Activated naive CD8-positive, alpha-beta T cell (primary cell): ENCODE measurements around the gene TNS4.

Experiments used
- H3K27ac Mint-ChIP-seq: one replicate; pipeline ENCODE4 v1.8.0; 2021; ENCODE audit warnings: mixed read lengths
- H3K27me3 Mint-ChIP-seq: one replicate; pipeline ENCODE4 v1.8.0; 2021; ENCODE audit warnings: mixed read lengths
- H3K36me3 Mint-ChIP-seq: one replicate; pipeline ENCODE4 v1.8.0; 2021; ENCODE audit warnings: mixed read lengths
- H3K4me1 Mint-ChIP-seq: one replicate; pipeline ENCODE4 v1.8.0; 2021; ENCODE audit warnings: low read depth, mixed read lengths
- H3K4me3 Mint-ChIP-seq: one replicate; pipeline ENCODE4 v1.8.0; 2021; ENCODE audit warnings: mild to moderate bottlenecking, mixed read lengths
- H3K9me3 Mint-ChIP-seq: one replicate; pipeline ENCODE4 v1.8.0; 2021; ENCODE audit warnings: low read depth, mixed read lengths

The TNS4 gene

DNA sequence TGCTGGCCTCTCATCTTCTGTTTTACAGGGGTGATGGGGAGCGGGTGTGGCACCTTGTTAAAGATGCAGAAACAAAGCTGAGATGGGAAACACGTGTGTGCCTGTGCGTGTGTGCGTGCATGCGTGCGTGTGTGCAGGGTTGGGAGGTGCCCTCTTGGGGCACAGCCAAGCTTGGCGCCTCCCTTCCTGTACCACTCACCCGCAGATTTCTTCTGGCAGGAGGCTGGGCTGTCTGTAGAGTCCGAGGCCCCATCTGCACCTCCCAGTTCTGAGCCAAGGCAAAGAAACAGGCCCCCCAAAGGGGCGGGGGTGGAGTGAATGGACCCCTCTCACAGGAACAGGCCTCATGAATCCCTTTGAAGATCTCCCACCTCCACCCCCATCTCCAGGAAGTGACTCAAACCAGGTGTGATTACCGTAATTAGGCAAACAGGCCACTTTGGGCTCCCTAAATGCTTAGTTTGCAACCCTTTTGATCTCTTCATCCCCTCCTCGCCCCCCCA, 20.9 kb downstream of the TNS4 start:
- H3K9me3 Mint-ChIP-seq = no peaks in the 10 kb centered on the region
- peak overlapping the region; percentile 99 for H3K27ac Mint-ChIP-seq
- peak overlapping the region; percentile 81 for H3K4me3 Mint-ChIP-seq
- no peaks in the 10 kb centered on the region for H3K36me3 Mint-ChIP-seq
- no peaks in the 10 kb centered on the region for H3K27me3 Mint-ChIP-seq
- H3K4me1 Mint-ChIP-seq = peaks cover 42% of the 10 kb centered on the region

DNA sequence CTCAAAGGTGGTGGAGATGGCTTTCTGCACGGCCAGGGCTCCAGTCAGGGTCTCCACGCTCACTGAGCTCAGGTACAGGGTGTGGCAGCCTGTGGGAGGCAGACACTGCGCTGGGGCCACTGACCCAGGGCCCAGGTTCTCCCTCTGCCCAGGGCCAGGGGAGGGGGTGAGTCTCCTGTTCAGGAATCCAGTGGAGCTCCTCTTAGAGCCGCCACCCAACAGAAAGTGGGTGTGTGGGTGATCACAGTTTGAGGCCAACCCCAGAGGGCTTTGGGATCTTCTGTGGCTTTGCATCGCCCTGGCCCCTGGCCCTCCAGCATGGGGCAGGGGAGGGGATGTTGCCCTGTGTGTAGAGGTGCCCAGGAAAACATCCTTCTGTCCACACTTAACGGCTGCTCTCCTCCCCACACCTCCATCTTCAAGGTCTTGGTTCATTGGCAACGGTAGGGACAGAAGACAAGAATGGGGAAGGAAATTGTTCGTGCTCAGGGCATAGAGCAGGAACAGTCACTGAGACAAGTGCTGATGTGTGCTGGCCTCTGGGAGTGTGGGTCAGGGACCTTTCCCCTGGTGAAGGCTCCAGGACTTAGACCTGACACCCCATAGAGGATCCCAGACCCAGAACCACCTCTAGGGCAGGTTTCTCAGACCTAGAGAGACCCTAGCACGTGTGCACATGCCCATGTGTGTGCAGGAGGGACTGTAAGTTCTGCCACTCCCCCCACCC, 21.5 kb downstream of the TNS4 start:
- H3K4me1 Mint-ChIP-seq = peaks cover 41% of the 10 kb centered on the region
- H3K27ac Mint-ChIP-seq = peak overlapping the region; percentile 99
- no peaks in the 10 kb centered on the region for H3K9me3 Mint-ChIP-seq
- no peaks in the 10 kb centered on the region for H3K27me3 Mint-ChIP-seq
- no peaks in the 10 kb centered on the region for H3K36me3 Mint-ChIP-seq
- H3K4me3 Mint-ChIP-seq = peak overlapping the region; percentile 81

DNA sequence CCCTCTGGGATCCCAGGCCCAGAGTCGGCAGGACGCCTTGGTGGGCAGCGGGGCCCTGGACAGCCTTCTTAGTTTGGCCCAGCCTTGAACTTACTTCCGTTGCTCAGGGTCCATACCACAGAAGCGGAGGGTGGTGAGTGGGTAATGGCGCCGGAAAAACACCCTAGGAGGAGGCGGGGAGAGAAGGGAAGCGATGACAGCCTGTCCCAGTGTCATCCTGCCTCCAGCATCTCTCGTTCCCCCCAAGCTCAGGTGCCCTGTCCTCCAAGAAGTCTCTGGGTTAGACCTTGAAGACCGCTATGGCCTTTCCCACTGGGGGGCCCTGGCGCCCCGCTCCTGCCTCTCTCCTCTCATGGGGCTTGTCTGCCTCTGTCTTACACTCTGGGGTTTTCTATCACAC, 22.9 kb downstream of the TNS4 start:
- peak overlapping the region; percentile 78 for H3K27ac Mint-ChIP-seq
- no peaks in the 10 kb centered on the region for H3K9me3 Mint-ChIP-seq
- no peaks in the 10 kb centered on the region for H3K36me3 Mint-ChIP-seq
- peaks cover 34% of the 10 kb centered on the region for H3K4me1 Mint-ChIP-seq
- no peaks in the 10 kb centered on the region for H3K27me3 Mint-ChIP-seq
- no peak overlapping the region for H3K4me3 Mint-ChIP-seq

DNA sequence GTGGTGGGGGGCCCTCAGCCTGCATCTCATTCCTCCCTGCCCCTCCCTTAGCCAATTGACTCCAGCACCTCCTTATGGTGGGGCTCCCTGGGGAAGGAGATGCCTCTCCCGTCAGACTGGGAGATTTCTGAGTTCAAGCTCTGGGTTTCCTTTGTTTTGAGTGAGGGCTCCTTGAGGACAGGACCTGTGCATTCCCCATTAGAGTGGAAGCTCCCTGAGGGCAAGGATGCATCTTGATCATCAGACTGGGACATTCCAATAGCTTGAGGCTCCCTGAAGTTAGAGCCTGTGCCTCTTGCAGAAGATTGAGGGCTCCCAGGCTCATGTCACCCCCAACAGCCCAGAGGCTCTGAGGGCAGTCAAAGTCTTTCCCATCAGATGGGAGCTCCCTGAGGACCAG, 23.6 kb downstream of the TNS4 start:
- Mint-ChIP-seq H3K9me3 (no peaks in the 10 kb centered on the region), H3K27ac (no peak overlapping the region), H3K4me1 (peaks cover 35% of the 10 kb centered on the region), H3K36me3 (no peaks in the 10 kb centered on the region), H3K4me3 (no peak overlapping the region), H3K27me3 (no peaks in the 10 kb centered on the region)

DNA sequence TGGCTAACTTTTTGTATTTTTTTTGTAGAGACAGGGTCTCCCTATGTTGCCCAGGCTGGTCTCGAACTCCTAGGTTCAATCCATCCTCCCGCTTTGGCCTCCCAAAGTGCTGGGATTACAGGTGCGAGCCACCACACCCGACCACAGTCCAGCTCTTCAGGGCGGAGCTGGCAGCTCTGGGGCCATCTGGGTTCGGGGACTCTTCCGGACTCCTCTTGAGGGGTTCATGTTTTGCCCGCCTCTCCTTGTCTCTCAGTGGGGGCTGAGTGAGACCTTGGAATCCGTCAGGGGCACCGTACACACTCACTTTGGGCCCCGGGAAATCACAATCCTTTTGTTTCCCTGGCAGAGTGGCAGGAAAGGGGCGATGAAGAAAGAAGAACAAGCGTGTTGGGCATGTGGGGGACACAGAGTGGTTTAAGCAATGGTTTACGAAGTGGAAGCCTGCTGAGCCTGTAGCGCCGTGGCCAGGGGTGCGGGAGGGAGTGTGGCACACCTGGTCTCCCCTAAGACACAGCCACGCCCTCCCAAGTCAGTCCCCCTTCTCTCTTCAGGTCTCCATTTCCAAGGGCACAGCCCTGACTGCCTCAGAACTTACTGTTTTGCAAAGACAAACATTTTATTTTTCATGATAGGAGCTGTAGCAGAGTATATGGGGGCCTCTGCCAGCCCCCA, 26.1 kb downstream of the TNS4 start:
- Mint-ChIP-seq H3K4me3 (no peak overlapping the region), H3K9me3 (no peaks in the 10 kb centered on the region), H3K4me1 (peaks cover 18% of the 10 kb centered on the region), H3K36me3 (no peaks in the 10 kb centered on the region), H3K27ac (no peak overlapping the region), H3K27me3 (no peaks in the 10 kb centered on the region)

DNA sequence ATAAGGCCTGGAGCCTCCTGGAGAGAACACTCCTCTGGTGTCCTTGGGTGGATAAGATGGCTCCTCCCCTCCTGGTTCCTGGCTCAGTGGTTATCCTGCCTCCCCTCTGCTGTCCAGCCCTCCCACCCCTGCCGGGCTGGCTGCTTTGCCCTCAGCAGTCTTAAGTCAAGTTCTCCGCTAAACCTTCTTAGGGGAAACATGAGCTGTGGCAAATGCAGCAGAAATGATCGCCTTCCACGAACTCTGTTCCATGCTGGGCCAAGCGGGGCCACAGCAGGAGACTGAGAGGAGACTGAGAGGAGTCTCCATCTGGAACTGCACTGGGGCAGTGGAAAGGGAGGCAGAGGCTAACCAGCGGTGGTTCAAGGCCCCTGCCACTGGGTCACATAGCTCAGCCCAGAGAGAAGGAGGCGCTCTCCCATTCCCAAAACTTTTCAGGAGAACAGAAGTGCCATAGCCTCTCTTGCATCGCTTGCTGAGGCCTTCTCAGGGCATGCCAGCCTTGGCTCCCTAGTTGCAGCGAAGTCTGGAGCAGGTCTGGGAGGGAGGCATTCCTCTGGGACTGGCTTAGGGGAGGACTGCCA, 26.9 kb downstream of the TNS4 start:
- Mint-ChIP-seq H3K9me3 (no peaks in the 10 kb centered on the region), H3K4me3 (no peak overlapping the region), H3K36me3 (no peaks in the 10 kb centered on the region), H3K27me3 (no peaks in the 10 kb centered on the region), H3K4me1 (peaks cover 10% of the 10 kb centered on the region), H3K27ac (no peak overlapping the region)

DNA sequence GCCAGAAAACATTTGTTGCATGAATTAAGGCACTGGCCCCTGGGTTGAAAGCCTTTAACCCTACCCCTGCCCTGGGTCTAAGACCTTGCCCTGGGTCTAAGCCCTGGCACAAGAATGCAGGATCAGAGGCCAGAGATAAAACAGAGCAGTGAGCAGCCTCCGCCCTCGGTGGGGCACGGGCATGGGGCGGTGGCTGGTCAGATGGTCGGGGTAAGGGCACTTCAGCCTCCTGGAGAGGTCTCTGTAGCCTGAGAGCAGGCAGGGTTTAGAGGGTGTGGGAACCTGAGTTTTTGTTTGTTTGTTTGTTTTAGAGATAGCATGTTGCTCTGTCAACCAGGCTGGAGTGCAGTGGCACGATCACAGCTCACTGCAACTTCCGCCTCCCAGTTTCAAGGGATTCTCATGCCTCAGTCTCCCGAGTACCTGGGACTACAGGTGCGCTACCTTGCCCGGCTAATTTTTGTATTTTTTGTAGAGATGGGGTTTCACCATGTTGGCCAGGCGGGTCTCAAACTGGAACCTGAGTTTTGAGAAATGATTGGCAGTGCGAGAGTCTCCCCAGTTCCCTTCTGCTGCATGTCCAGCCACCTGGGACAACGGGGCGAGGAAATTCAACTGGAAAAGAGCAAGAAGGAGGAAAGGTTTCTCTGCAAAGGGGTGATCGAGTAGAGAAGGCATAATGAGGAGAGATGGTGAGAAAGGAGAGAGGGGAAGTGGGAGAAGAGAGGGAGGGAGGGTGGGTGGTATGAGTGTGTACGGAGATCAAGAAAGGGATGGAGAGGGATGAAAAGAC, 27.7 kb downstream of the TNS4 start:
- H3K4me3 Mint-ChIP-seq = no peak overlapping the region
- H3K27ac Mint-ChIP-seq = no peak overlapping the region
- H3K4me1 Mint-ChIP-seq = peaks cover 6% of the 10 kb centered on the region

DNA sequence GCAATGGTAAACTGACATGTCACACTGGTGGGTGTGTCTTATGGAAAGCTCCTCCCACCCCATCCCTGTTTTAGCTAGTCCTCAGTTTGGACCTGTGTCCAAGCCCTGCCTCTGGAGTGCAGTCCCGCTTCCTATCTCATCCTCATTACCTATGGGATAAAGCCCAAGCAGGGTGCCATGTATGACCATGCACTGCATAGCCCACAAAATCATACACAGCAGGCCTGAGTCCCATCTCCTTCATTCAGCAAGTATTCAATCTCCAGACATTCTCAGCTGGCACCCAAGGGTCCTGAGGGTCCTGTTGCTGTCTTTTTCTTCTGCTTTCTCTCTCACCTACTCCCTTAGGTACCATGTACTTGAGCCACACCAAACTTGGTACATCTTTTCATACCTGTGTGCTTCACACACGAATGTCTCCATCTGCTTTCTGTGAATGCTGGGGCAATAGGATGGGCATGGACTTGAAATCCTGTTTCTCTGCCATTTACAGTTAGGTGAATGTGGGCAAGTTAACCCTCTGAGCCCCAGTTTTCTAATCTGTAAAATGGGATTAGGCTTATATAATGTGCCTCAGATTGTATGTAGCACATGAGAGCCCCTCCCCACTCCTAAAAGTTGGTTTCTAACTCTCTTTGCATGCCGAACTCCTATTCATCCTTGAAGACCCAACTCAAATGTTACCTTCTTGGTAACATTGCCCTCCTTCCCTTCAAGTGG, 28.5 kb downstream of the TNS4 start:
- H3K9me3 Mint-ChIP-seq = no peaks in the 10 kb centered on the region
- no peak overlapping the region for H3K27ac Mint-ChIP-seq

More for the DNA sequence above, 27.7 kb downstream of the TNS4 start:
- H3K9me3 Mint-ChIP-seq = no peaks in the 10 kb centered on the region
- H3K27me3 Mint-ChIP-seq = no peaks in the 10 kb centered on the region
- no peaks in the 10 kb centered on the region for H3K36me3 Mint-ChIP-seq

DNA sequence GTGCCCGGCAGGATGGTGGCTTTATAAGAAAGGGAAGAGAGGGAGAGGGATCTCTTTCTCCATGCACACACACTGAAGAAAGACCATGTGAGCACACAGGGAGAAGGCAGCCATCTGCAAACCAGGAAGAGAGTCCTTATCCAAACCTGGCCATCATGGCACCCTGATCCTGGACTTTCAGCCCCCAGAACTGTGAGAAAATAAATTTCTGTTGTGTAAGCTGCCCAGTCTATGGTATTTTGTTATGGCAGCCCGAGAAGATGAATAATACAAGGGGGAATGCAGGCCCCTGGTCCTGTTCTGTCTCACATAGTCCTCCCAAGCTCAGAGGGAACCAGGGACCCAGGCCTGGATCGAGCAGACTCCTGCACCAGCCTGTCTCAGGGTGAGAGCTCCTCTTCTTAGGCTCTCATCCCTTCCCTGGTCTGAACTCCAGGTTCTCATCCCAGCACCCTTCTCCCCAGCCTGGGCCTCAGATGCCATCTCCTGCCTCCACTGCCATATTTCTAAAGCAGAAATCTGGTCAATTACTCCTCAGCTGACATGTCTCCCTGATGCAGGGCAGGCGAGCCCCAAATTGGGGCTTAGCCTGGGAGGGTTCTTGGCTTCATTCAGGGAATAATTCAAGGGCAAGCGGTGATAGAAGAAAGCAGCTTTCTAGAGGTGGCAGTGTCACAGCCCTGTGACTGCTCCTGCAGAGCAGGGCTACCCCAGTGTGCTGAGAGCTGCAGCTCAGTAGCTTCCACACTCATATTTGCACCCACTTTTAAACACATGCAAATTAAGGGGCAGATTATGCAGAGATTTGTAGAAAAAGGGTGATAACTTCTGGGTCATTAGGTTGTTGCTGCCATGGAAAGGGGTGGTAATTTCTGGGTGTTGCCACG, 29.3 kb downstream of the TNS4 start:
- Mint-ChIP-seq H3K9me3 (no peaks in the 10 kb centered on the region), H3K27ac (no peak overlapping the region)

More for the DNA sequence above, 28.5 kb downstream of the TNS4 start:
- Mint-ChIP-seq H3K27me3 (no peaks in the 10 kb centered on the region), H3K36me3 (no peaks in the 10 kb centered on the region), H3K4me3 (no peak overlapping the region), H3K4me1 (peaks cover 5% of the 10 kb centered on the region)

DNA sequence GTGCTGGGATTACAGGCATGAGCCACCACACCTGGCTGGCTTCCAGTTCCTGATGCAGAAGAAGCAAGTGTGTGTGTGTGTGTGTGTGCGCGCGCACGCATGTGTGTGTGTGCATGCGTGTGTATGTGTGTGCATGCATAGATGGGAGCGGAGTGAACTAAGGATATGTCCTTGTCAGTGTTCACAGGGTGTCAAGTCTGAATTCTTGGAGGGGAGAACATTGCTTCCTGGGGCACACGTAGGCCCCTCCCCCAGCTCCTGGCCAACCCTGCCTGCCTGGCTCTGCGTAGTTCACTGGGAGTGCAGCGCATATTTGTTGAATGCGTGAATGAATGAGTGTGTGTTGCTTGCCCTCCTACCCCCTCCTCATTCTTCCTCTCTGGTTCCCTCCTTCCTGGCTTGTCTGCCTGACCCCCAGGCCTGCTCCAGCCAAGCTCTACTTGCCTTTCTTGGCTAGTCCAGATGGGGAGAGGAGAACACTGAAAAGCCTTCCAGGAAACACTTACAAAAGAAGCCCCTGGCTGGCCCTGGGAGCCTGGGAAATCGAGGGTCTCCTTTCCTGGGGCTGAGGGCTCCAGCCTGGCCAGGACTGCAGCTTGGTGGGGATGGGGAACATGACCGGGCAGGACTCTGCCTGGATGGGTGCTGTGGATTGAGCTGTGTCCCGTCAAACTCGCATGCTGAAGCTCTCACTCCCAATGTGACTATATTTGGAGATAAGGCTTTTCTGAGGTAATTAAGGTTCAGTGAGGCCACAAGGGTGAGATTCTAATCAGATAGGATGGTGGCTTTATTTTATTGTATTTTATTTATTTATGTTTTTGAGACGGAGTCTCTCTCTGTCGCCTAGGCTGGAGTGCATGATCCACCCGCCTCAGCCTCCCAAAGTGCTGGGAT, 30.2 kb downstream of the TNS4 start:
- H3K9me3 Mint-ChIP-seq = no peaks in the 10 kb centered on the region
- no peak overlapping the region for H3K27ac Mint-ChIP-seq
- H3K27me3 Mint-ChIP-seq = no peaks in the 10 kb centered on the region
- H3K4me1 Mint-ChIP-seq = peaks cover 2% of the 10 kb centered on the region
- no peak overlapping the region for H3K4me3 Mint-ChIP-seq
- H3K36me3 Mint-ChIP-seq = no peaks in the 10 kb centered on the region

More for the DNA sequence above, 29.3 kb downstream of the TNS4 start:
- no peaks in the 10 kb centered on the region for H3K36me3 Mint-ChIP-seq
- no peak overlapping the region for H3K4me3 Mint-ChIP-seq
- H3K4me1 Mint-ChIP-seq = peaks cover 5% of the 10 kb centered on the region
- H3K27me3 Mint-ChIP-seq = no peaks in the 10 kb centered on the region

DNA sequence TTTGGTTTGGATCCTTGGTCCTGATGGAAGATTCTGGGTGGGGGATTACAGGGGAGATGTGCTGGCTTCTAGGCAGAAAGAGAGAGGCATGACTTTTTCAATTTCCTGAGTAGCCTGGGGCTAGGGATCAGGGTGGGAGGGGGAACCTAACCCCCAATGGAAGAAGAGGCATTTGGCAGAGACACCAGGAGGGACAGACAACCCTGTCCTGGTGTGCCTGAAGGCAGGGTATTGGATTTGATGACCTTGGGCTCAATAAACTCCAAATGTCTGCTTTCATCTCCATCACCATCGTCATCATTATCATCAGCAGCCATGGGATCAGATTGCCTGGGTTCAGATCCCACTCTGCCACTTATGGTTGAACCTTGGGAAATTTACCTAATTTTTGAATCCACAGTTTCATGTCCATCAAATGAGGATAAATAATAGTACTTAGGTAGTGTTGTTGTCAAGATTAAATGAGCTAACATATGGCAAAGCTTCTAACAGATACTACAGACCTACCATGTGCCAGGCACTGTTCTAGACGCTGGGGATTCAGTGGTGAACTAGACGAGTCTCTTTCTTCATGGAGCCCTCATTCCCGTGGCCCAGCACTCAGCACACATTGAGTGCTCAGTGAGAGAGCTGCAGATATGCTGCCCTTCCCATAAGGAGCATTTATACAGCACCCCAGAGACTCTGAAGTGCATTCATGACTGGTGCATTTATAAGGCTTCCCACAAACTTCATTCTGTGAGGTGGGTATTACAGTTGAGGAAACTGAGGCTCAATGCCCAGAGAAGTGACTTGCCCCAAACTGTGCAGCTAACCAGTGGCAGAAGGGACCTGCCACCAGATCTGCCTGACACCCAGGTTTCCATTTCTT, 31.4 kb downstream of the TNS4 start:
- H3K27ac Mint-ChIP-seq = no peak overlapping the region
- no peaks in the 10 kb centered on the region for H3K36me3 Mint-ChIP-seq

DNA sequence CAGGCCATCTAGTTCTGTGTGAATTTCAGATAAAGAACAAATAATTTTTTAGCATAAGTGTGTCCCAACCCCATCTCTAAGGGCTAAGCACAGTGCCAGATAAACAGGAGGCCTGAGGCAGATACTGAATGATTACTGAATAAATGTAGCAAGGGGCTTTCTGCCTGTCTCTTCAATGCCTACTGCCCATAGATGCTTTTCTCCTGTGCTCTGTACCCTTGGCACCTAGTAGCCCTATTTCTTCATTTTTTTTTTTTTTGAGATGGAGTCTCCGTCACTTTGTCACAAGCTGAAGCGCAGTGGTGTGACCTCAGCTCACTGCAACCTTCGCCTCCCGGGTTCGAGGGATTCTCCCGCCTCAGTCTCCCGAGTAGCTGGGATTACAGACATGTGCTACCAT, 32.9 kb downstream of the TNS4 start:
- H3K9me3 Mint-ChIP-seq = no peaks in the 10 kb centered on the region
- H3K4me1 Mint-ChIP-seq = peaks cover 2% of the 10 kb centered on the region
- H3K27me3 Mint-ChIP-seq = no peaks in the 10 kb centered on the region
- no peak overlapping the region for H3K27ac Mint-ChIP-seq
- no peaks in the 10 kb centered on the region for H3K36me3 Mint-ChIP-seq
- no peak overlapping the region for H3K4me3 Mint-ChIP-seq

More for the DNA sequence above, 31.4 kb downstream of the TNS4 start:
- Mint-ChIP-seq H3K27me3 (no peaks in the 10 kb centered on the region), H3K4me3 (no peak overlapping the region), H3K4me1 (peaks cover 2% of the 10 kb centered on the region), H3K9me3 (no peaks in the 10 kb centered on the region)
